C4-2B (cell line): ENCODE measurements around the gene CCL25.

ENCODE experiments used
- H3K27ac ChIP-seq: fragments of 450-650 bp; 2 replicates; pipeline ENCODE4 v1.5.1; 2017
- ZFX ChIP-seq: fragments of 450-650 bp; IDR thresholded peaks from 2 replicates; pipeline ENCODE4 v1.6.1; 2017
- TF ChIP-seq, protein P1 (sequence below): fragments of 450-650 bp; conservative IDR thresholded peaks from 2 replicates; pipeline ENCODE4 v1.5.1; 2017; ENCODE audit warnings: mild to moderate bottlenecking

CCL25 gene

DNA sequence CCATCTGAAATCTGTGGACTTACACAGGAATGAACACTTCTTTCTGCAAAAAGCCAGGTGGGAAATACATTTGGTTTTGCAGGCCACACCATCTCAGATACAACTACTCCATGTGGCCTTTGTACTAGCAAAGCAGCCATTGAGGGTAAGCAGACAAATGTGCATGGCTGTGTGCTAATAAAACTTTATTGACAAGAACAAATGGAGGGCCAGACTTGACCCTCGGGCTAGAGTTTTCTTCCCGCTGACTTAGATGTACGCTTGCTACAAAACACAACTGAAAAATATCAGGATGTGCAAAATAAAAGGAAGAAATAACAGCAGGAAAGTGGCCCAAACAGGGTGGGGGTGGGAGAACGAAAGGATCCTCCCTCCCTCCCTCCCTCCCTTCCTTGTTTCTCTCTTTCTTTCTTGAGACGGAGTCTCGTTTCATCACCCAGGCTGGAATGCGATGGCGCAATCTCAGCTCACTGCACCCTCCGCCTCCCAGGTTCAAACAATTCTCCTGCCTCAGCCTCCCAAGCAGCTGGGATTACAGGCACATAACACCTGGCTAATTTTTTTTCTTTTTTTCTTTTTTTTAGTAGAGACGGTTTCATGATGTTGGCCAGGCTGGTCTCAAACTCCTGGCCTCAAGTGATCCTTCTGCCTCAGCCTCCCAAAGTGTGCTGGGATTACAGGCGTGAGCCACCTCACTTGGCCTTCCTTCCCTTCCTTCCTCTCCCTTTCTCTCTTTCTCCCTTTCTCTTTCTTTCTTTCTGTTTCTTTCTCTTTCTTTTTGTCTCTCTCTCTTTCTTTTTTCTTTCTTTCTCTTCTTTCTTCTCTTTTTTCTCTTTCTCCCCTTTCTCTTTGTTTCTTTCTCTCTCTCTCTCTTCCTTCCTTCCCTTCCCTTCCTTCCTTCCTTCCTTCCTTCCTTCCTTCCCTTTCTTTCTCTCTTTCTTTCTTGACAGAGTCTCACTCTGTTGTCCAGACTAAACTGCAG, 29.3 kb downstream of the CCL25 start:
- H3K27ac ChIP-seq = no peak overlapping the region

DNA sequence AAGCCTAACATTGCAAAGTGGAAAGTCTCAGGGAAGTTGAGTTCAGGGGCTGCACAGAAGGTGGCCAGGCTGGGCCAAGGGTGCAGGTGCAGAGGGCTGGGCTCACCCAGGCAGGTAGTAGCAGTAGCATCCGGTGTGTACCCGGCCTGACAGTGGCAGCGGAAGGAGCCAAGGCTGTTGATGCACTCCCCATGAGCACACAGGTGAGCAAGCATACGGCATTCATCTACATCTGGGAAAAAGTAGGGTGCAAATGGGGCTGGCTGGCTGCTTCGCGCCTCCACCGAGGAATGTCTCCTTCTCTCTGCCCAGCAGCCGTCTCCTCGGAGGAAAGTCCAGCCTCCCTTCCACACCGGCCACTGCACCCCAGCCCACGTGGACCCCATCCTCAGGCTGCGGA, 30.6 kb downstream of the CCL25 start:
- H3K27ac ChIP-seq = no peak overlapping the region
- TF ChIP-seq ZFX = no peak

More for the DNA sequence above, 29.3 kb downstream of the CCL25 start:
- TF ChIP-seq, protein P1, sequence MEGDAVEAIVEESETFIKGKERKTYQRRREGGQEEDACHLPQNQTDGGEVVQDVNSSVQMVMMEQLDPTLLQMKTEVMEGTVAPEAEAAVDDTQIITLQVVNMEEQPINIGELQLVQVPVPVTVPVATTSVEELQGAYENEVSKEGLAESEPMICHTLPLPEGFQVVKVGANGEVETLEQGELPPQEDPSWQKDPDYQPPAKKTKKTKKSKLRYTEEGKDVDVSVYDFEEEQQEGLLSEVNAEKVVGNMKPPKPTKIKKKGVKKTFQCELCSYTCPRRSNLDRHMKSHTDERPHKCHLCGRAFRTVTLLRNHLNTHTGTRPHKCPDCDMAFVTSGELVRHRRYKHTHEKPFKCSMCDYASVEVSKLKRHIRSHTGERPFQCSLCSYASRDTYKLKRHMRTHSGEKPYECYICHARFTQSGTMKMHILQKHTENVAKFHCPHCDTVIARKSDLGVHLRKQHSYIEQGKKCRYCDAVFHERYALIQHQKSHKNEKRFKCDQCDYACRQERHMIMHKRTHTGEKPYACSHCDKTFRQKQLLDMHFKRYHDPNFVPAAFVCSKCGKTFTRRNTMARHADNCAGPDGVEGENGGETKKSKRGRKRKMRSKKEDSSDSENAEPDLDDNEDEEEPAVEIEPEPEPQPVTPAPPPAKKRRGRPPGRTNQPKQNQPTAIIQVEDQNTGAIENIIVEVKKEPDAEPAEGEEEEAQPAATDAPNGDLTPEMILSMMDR = no peak
- TF ChIP-seq ZFX = no peak

DNA sequence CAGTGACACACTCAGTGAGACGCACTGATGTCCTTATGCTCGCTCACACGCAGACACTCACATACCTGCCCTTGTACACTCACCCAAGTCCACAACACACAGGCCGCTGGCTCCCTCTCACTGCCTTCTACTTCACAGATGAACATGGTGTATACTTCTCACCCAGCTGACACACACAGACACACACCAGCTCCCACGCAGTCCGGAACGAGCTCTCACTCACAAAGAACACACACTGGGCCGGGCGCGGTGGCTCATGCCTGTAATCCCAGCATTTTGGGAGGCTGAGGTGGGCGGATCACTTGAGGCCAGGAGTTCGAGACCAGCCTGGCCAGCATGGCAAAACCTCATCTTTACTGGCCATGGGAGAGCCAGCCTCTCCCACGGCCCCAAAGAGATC, 31.6 kb downstream of the CCL25 start:
- TF ChIP-seq ZFX = no peak
- TF ChIP-seq, protein P1 = no peak
- no peak overlapping the region for H3K27ac ChIP-seq

DNA sequence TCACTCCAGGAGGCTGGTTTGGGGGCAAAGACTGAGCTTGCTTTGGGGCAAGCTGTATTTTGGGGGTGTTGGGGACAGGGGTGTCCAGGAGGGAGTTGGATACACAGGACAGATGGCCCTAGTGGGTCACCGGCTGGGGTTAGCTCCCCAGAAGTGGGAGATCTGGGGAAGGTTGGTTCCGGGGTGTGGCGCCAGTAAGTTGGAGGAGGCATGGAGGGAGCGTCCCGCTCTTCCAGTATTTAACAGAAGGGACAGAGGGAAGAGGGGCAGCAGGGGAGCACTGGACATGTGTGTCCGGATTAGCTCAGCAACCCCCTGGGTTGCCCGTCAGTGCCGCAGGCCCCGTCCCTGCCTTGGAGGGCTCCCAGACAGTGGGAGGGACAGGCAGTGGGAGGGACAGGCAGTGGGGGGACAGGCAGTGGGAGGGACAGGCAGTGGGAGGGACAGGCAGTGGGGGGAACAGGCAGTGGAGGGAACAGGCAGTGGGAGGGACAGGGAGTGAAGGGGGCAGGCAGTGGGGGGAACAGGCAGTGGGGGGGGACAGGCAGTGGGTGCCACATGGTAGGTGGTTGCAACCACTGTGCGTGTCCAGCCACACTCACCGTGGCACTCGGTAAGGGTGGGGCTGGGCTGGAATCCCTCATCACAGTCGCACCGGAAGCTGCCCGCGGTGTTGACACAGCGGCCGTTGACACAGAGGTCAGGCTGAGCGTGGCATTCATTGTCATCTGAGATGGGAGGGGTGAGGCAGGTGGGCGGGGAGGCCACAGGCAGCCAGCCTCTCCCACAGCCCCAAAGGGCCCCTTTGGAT, 33.2 kb downstream of the CCL25 start:
- H3K27ac ChIP-seq = no peak overlapping the region
- TF ChIP-seq, protein P1 = no peak
- TF ChIP-seq ZFX = no peak

DNA sequence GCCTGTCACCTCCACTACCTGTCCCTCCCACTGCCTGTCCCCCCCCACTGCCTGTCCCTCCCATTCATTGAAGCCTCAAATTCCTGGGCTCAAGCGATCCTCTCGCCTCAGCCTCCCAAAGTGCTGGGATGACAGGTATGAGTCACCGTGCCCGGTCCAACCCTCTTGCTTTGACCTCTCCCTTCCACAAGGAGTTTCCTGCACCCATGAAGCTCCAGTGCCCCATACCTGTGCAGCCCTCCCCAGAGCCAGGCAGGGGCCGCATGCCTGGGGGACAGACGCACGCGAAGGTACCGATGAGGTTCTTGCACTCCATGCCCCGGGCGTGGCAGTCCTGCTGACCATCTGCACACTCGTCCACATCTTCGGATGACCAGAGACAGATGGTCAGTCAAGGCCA, 34.3 kb downstream of the CCL25 start:
- TF ChIP-seq ZFX = no peak
- TF ChIP-seq, protein P1 = no peak
- no peak overlapping the region for H3K27ac ChIP-seq

DNA sequence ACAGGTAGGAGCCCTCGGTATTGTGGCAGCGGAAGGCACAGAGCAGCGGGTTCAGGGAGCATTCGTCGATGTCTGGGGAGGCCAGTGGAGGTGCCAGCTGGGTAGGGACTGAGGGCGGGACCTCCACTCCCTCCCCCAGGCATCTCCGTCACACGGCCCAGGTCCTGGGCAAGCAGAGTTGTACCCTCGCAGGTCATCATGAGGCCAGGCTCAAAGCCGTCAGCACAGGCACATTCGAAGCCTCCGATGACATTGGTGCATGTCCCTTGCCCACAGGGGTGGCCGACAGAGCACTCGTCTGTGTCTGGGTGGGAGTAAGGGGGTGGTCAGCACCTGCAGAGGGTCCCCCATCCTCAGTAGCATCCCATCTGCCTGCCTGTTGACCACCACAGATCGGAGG, 35.3 kb downstream of the CCL25 start:
- no peak overlapping the region for H3K27ac ChIP-seq

More for the DNA sequence above, 35.3 kb downstream of the CCL25 start:
- no peak for TF ChIP-seq ZFX
- TF ChIP-seq, protein P1 = no peak
